Activated T-helper 2 cell treated with anti-CD3 and anti-CD28 coated beads, Interferon-gamma antibody, Interleukin-2, Interleukin-4, amounts not matched to agents 10 μg/mL and 5 μg/mL and 100 μg/mL, durations not matched to agents 14 hours and 24 hours and 36 hours (primary cell): ENCODE measurements around the gene CBX4. TPM values are rescaled to one million over a fixed set of nuclear protein-coding genes. Genes with fewer than 3 reads are reported as not detected.

Experiments
- DNase-seq: peaks from one replicate; pipeline ENCODE4 v3.0.0; 2021; ENCODE audit warnings: low spot score
- H3K27ac Mint-ChIP-seq: one replicate; pipeline ENCODE4 v1.8.0; 2021; ENCODE audit warnings: mixed read lengths
- H3K27me3 Mint-ChIP-seq: one replicate; pipeline ENCODE4 v1.8.0; 2021; ENCODE audit warnings: low read depth, mixed read lengths
- H3K36me3 Mint-ChIP-seq: one replicate; pipeline ENCODE4 v1.8.0; 2021; ENCODE audit warnings: low read depth, mixed read lengths
- H3K4me1 Mint-ChIP-seq: one replicate; pipeline ENCODE4 v1.8.0; 2021; ENCODE audit warnings: low read depth, mixed read lengths
- H3K4me3 Mint-ChIP-seq: one replicate; pipeline ENCODE4 v1.8.0; 2021; ENCODE audit warnings: low read depth, mild to moderate bottlenecking, moderate library complexity, mixed read lengths
- H3K9me3 Mint-ChIP-seq: one replicate; pipeline ENCODE4 v1.8.0; 2021; ENCODE audit warnings: mixed read lengths
- intact Hi-C: fragments of 100-400 bp; cut with micrococcal nuclease; formaldehyde crosslinking; loops from one replicate; pipeline ENCODE4 v1.15.1; 2023
- total RNA-seq: library from RNA; stranded (reverse); gene quantifications from 2 replicates; pipeline ENCODE4 v1.2.3, GENCODE V29; 2022

Gene CBX4
- total RNA-seq, 1 donor from 2014 or later, result 25.0 TPM

DNA sequence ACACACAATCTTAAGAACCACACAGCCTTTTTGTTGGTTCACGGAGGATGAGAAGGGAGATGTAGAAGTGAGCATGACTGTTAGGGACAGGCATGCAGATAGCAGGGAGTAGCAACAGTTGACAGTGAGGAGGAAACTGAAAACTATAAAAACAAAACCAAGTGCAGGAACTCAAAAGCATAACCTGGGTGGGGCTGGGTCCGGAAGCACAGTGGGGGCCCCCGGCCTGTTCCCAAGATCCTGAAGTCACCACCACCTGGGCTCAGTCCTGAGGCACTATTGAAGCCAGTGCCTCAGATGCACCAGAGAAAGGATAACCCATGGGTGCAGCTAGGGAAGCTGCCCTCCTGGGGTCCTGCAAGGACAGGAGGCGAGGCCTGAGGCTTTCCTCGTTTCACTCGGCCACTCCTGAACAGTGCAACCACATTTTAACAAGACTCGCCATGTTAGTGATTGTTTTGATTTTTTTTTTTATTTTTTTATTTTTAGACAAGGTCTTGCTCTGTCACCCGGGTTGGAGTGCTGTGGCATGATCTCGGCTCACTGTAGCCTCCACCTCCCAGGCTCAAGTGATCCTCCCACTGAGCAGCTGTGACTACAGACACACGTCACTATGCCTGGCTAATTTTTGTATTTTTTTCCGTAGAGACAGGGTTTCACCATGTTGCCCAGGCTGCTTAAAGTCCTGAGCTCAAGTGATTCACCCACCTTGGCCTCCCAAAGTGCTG lies 27.7 kb upstream of the CBX4 start:
- Mint-ChIP-seq H3K4me1 (peaks cover 7% of the 10 kb centered on the region), H3K9me3 (no peaks in the 10 kb centered on the region), H3K27ac (peak overlapping the region; percentile 75), H3K36me3 (no peaks in the 10 kb centered on the region), H3K27me3 (peaks cover 5% of the 10 kb centered on the region), H3K4me3 (no peak overlapping the region)
- DNase-seq, result no peak
- intact Hi-C loops, result no loop called here

DNA sequence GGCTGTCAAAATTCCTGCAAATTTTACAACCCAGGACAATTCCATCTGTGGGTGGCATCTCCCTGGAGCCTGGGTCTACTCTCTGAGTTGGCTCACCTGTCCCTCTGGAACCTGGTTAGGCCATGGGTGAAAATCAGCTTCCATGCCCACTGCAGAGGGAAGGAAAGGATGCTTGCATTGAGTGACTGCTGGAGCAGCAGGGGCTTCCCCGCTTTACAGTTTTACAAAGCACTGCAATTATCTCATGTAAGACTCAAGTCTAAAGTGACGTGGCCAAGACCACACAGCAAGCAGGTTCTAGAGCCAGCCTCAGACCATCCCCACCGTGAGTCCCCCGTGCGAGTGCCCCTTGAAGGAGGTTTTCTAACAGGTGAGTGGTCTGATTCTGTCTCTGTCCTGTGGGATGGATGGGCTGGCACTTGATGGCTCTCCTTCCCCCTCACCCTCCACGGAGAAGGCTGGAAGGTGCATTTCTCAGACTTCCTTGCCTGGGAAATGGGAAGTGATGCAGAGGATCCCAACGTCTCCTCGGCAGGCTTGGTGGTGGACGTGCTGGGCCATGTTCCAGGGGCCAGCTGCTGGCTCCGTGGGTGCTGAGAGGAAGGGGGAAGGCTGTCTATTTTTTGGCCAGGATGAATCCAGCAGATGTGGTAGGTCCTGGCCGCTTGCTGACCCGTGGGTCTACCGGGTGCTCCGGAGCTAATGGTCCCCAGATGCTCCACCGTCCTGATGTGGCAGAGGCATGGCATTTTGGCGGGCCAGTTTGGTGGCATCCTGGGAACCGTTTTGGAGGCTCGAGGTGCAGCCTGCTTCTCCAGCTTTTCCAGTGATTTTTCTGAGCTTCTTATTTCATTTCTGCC lies 26.3 kb upstream of the CBX4 start:
- Mint-ChIP-seq H3K4me1 (peaks cover 7% of the 10 kb centered on the region), H3K4me3 (no peak overlapping the region), H3K36me3 (no peaks in the 10 kb centered on the region), H3K27me3 (peaks cover 5% of the 10 kb centered on the region), H3K9me3 (no peaks in the 10 kb centered on the region), H3K27ac (no peak overlapping the region)
- intact Hi-C loops, result no loop called here
- no peak for DNase-seq

DNA sequence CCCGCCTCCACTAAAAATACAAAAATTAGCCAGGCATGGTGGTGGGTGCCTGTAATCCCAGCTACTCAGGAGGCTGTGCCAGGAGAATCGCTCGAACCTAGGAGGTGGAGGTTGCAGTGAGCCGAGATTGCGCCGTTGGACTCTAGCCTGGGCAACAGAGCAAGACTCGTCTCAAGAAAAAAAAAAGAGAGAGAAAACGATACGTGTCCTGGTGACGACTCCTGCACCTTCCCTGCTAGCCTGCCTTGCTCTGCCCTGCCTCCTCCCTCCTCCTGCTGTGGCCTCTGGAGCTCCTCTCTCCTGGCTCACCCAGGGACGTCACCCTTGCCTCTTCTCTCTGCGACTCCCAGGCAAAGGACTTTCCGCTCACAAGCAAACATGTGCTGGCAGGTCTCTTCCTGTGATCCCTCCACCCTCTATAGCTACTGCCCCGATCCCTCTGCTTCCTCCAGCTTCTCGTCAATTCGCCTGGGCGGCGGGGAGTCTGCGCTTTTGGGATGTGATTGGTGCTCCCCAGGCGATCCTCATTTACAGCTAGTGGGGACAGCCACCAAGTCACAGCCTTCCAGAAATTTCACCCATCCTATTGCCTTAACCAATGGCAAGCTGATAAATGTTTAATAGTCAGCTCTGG lies 25.5 kb upstream of the CBX4 start:
- no peak overlapping the region for H3K27ac Mint-ChIP-seq
- no peak overlapping the region for H3K4me3 Mint-ChIP-seq
- no peaks in the 10 kb centered on the region for H3K36me3 Mint-ChIP-seq
- peaks cover 7% of the 10 kb centered on the region for H3K4me1 Mint-ChIP-seq
- DNase-seq, result no peak
- no peaks in the 10 kb centered on the region for H3K9me3 Mint-ChIP-seq
- peaks cover 5% of the 10 kb centered on the region for H3K27me3 Mint-ChIP-seq
- intact Hi-C loops, result no loop called here

DNA sequence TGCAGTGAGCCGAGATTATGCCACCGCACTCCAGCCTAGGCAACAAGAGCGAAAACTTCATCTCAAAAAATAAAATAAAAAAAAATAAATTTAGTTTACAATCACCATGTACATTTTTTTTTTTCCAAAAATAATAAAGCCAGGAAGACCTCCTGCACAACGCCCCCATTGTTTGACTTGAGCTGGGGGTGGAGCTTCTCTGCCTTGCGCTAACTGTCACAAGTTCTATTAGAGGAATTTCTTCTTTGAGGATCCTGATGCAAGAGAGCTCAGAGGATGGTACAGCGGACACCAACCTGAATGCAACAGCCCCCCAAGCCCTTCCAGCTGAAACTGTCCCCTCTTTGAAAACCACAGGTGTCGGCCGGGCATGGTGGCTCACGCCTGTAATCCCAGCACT lies 24.9 kb upstream of the CBX4 start:
- intact Hi-C loops, result no loop called here
- DNase-seq, result no peak
- no peak overlapping the region for H3K4me3 Mint-ChIP-seq
- H3K36me3 Mint-ChIP-seq, result no peaks in the 10 kb centered on the region
- no peaks in the 10 kb centered on the region for H3K9me3 Mint-ChIP-seq
- peaks cover 5% of the 10 kb centered on the region for H3K27me3 Mint-ChIP-seq
- H3K4me1 Mint-ChIP-seq, result peaks cover 7% of the 10 kb centered on the region
- no peak overlapping the region for H3K27ac Mint-ChIP-seq

DNA sequence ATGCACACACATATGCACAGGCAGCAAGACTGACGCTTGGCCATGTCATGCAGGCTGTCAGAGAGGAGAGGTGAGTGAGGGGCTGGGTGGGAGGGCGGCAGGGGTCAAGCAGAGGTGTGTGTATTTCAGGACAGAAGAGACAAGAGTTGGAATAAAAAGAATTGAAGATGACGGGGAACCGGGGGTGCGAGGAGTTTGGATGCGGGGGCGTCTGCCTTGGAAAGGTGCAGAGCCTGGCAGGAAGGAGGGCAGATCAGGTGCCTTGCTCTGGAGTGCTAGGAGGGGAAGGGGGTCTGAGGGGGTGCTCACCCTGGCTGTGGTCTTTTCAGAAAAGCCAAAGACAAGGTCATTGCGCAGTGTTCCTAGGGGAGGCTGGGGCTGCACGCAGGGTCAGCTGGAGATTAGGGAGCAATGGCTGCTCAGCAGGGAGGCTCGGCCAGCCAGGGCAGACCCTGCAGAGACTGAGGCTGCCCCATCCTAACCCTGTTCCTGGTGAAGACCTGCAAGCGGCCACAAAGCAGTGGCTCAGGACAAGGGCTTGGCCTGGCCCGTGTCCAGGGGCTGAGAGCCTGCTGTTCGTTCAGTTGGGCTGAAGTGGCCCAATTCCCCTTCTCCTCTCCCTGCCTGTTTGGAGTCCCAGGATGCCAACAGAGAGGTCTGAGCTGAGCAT lies 23.7 kb upstream of the CBX4 start:
- H3K4me1 Mint-ChIP-seq, result peaks cover 7% of the 10 kb centered on the region

DNA sequence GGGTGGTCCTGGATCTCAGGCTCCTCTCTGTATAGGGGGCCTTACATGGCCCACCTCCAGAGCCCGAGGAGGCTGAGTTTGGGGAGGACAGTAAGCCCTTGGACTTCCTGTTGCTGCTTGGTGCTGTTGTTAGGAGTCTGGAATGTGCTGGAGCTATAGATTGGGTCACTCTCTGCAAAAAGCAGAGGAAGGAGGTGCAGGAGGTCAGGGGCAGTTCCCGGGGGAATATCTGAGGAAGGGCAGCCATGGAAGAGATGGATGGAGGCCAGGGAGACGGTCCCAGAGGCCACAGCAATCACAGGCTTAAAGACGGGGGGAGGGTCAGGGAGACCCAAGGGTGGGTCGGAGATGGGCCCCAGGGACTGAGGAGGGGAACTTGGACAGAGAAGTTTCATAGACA lies 23.0 kb upstream of the CBX4 start:
- Mint-ChIP-seq H3K4me3 (no peak overlapping the region), H3K4me1 (peaks cover 5% of the 10 kb centered on the region), H3K27me3 (peaks cover 8% of the 10 kb centered on the region), H3K27ac (no peak overlapping the region), H3K9me3 (no peaks in the 10 kb centered on the region), H3K36me3 (no peaks in the 10 kb centered on the region)
- DNase-seq, result no peak
- intact Hi-C loops, result no loop called here

More for the DNA sequence above, 23.7 kb upstream of the CBX4 start:
- intact Hi-C loops, result no loop called here
- Mint-ChIP-seq H3K27me3 (peaks cover 8% of the 10 kb centered on the region), H3K9me3 (no peaks in the 10 kb centered on the region), H3K36me3 (no peaks in the 10 kb centered on the region), H3K4me3 (no peak overlapping the region), H3K27ac (no peak overlapping the region)
- DNase-seq, result no peak

DNA sequence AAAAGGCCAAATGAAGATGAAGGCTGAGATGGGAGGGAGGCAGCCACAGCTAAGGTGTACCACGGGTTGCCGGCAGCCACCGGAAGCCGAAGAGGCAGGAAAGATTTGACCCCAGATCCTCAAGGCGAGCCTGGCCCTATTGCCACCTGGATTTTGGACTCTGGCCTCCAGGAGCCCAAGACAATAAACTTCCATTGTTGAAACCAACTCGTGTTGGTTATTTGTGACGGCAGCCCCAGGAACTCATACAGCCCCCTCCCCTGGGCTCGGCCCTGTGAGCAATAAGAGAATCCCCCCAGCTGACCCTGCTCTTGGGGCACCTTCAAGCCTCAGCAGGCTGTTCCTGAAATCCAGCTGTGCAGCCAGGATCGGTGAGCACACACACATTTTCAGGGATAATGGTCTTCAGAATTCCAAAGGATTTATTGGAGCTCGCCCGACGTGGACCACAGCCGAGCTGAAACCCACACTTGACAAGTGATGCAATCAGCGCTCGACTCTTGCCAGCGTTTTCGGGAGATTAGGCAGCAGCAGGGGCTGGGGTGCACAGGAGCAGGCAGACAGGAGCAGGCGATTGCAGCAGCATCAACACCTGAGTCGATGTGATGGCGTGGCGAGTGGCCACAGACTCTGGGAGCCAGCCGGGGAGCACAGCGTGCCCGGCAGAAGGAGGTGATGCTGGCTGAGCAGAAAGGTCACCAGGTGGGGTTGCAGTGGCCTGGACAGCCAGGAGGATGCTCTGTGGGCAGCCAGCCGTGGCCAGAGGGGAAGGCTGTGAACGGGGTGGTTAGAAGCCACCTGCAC lies 22.4 kb upstream of the CBX4 start:
- no peak for DNase-seq
- intact Hi-C loops, result no loop called here
- Mint-ChIP-seq H3K27ac (no peak overlapping the region), H3K4me1 (peaks cover 1% of the 10 kb centered on the region), H3K4me3 (no peak overlapping the region), H3K9me3 (no peaks in the 10 kb centered on the region), H3K27me3 (peaks cover 11% of the 10 kb centered on the region), H3K36me3 (no peaks in the 10 kb centered on the region)

DNA sequence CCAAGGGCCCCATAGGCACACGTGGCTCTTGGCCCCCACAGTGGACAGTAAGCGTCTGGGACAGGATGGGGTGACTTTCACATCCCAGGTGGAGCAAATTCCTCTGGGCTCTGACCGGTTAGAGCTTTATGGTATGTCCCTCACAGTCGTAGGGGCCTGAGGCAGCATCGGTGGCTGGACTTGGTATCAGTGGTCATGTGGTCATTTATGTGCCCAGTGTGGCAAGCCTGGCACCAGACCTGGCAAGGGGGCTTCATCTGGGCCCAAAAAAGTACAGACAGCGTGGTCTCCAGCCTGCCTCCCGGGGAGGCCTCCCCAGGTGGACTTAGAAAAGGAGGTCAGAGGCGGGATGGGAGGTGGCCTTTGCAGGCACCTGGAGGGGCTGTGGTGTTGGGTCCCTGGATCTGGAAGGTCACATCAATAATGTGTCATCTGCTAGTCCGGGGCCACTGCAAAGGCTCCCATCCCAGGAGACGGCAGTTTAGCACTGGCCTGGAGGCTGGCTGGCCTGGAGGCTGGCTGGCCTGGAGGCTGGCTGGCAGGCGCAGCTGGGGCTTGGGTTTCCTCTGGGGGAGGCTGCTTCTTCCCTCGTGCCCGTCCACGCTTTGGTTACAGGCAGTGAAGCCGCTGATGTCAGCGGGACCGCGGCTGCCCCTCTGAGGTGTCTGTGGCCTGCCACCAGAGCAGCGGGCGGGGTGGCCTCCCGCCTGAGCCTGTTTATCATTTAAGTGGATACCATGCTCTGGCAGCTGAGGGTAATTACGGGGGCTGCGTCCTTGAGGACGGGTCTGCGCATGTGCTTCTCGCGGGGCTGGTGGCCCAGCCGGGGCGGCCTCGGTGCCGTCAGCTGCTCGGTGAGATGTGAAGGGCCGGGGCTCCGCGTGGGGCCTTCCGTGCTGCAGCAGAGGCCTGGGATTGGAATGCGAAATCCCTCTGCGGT lies 20.7 kb upstream of the CBX4 start:
- no peak overlapping the region for H3K27ac Mint-ChIP-seq
- DNase-seq, result no peak
- no peaks in the 10 kb centered on the region for H3K36me3 Mint-ChIP-seq
- intact Hi-C loops, result no loop called here
- no peaks in the 10 kb centered on the region for H3K9me3 Mint-ChIP-seq
- no peaks in the 10 kb centered on the region for H3K4me1 Mint-ChIP-seq
- H3K27me3 Mint-ChIP-seq, result peaks cover 11% of the 10 kb centered on the region
- H3K4me3 Mint-ChIP-seq, result no peak overlapping the region

DNA sequence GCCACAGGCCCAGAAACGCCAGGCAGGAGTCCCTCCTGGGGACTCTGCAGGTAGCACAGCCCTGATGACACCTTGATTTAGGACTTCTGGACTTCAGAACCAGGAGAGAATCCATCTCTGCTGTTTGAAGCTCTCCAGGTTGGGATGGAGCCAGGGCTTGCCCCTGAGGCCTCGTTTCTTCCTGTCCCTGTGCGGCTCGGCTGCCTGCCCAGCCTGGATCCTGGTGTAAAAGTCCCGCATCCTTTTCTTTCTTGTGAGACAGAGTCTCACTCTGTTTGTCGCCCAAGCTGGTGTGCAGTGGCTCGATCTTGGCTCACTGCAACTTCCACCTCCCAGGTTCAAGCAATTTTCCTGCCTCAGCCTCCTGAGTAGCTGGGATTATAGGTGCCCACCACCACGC lies 17.9 kb upstream of the CBX4 start:
- Mint-ChIP-seq H3K27ac (no peak overlapping the region), H3K27me3 (peaks cover 8% of the 10 kb centered on the region), H3K4me1 (peaks cover 5% of the 10 kb centered on the region), H3K4me3 (no peak overlapping the region), H3K36me3 (no peaks in the 10 kb centered on the region), H3K9me3 (no peaks in the 10 kb centered on the region)
- DNase-seq, result no peak
- intact Hi-C loops, result no loop called here

DNA sequence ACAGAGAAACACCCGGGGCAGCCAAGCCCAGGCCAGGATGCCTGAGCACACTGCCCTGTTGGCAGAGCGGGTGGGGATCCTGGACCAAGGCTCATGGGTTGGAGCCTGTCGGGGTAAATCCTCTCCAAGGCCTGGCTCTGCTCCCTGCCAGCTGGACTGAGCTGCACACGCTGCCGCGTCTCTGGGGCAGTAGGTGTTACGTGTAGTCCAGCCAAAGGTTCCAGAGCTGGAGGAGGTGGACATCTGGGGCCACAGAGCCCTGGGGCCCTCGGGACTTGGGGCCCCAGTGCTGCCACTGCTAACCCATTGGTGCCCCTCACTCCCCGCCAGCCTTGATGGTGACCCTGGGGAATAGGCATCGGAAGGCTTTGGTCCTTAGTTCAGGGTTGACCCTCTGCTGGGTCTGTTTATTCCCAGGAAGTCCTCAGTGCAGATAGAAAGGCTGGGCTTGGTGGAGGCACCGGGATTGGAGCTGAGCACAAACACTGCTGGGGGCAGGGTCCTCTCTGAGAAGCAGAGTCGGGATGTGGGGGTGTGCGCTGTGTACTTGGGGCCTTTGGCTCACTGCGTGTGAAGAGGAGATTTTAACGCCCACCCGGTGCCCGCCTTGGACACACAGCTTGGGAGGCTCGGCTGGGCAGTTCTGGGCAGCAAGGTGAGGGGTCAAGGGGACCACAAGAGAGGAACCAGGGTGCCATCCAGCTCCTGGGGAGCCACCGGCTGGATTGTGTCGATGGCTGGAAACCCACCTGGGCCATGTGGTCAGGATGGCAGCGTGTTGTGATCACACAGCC lies 16.3 kb upstream of the CBX4 start:
- DNase-seq, result no peak
- H3K27me3 Mint-ChIP-seq, result peaks cover 9% of the 10 kb centered on the region
- H3K36me3 Mint-ChIP-seq, result no peaks in the 10 kb centered on the region
- H3K9me3 Mint-ChIP-seq, result no peaks in the 10 kb centered on the region
- intact Hi-C loops, result no loop called here
- H3K4me1 Mint-ChIP-seq, result peaks cover 9% of the 10 kb centered on the region
- H3K27ac Mint-ChIP-seq, result no peak overlapping the region
- no peak overlapping the region for H3K4me3 Mint-ChIP-seq
